CD4-positive, alpha-beta T cell treated with Interleukin-17A for 4 hours (primary cell): ENCODE results near the gene CSNK1A1.
"Not testable (repeated sequence)": the region's sequence is repeated elsewhere in the genome, so short reads cannot be mapped to it uniquely, and the experiment has no call there.

Experiments used
- DNase-seq: peaks from one replicate; pipeline ENCODE4 v3.0.0-alpha.2; 2020; ENCODE audit warnings: mixed read lengths

The CSNK1A1 gene

GRCh38 chr5:149488645-149489306 is 62.5 kb downstream of the CSNK1A1 start:
- no peak for DNase-seq

GRCh38 chr5:149487672-149488071 is 63.6 kb downstream of the CSNK1A1 start:
- DNase-seq, result no peak

- no peak for DNase-seq
Measured at GRCh38 chr5:149486726-149487635, 64.3 kb downstream of the CSNK1A1 start.

- DNase-seq, result no peak
Measured at GRCh38 chr5:149485655-149486615, 65.3 kb downstream of the CSNK1A1 start.

- DNase-seq, result no peak
Measured at GRCh38 chr5:149481485-149481884, 69.8 kb downstream of the CSNK1A1 start.

- no peak for DNase-seq
Measured at GRCh38 chr5:149478761-149479160, 72.5 kb downstream of the CSNK1A1 start.

GRCh38 chr5:149475777-149476176 is 75.5 kb downstream of the CSNK1A1 start:
- no peak for DNase-seq

- DNase-seq, result no peak
Measured at GRCh38 chr5:149474198-149474597, 77.0 kb downstream of the CSNK1A1 start.

GRCh38 chr5:149473441-149473840 is 77.8 kb downstream of the CSNK1A1 start:
- no peak for DNase-seq

- no peak for DNase-seq
Measured at GRCh38 chr5:149472399-149472798, 78.8 kb downstream of the CSNK1A1 start.

GRCh38 chr5:149471406-149472183 is 79.6 kb downstream of the CSNK1A1 start:
- DNase-seq, result no peak

- no peak for DNase-seq
Measured at GRCh38 chr5:149470942-149471341, 80.3 kb downstream of the CSNK1A1 start.

- DNase-seq, result no peak
Measured at GRCh38 chr5:149466457-149466972, 84.7 kb downstream of the CSNK1A1 start.

- DNase-seq, result no peak
Measured at GRCh38 chr5:149464796-149465489, 86.3 kb downstream of the CSNK1A1 start.

GRCh38 chr5:149461907-149462306 is 89.3 kb downstream of the CSNK1A1 start:
- DNase-seq, result not testable (repeated sequence)

GRCh38 chr5:149459891-149460290 is 91.3 kb downstream of the CSNK1A1 start:
- no peak for DNase-seq

GRCh38 chr5:149457393-149457763 is 93.9 kb downstream of the CSNK1A1 start:
- DNase-seq, result no peak

GRCh38 chr5:149456597-149457392 is 94.4 kb downstream of the CSNK1A1 start:
- no peak for DNase-seq

- no peak for DNase-seq
Measured at GRCh38 chr5:149455889-149456409, 95.3 kb downstream of the CSNK1A1 start.
